ENCODE measurements around the gene LGALS3. TPM values are rescaled to one million over a fixed set of nuclear protein-coding genes. Genes with fewer than 3 reads are reported as not detected.

Gene LGALS3
- total RNA-seq, 3 donors from 2014 or later = 293 to 580 (median 571) TPM

GRCh38 chr14:55133416-55133815 is 4.4 kb downstream of the LGALS3 start:
- H3K36me3 ChIP-seq = no peaks in the 10 kb centered on the region
- intact Hi-C loops (cut with DNase I; ENCODE audit: low total_unique reads) = loop anchor here (5.0 kb wide), 1 partner anchor 41 kb away; no protein-coding TSS in a partner anchor
- H3K4me1 ChIP-seq = peaks cover 11 to 26% of the 10 kb centered on the region in 2 donors
- TF ChIP-seq CTCF (IDR thresholded peaks at IDR 0.05) = peak in 2 of 3 donors; percentile 37 to 40
- TF ChIP-seq POLR2A (IDR thresholded peaks at IDR 0.05) = no peak
- no peak for TF ChIP-seq POLR2AphosphoS5 (IDR thresholded peaks at IDR 0.05)
- peak overlapping the region; percentile 60 to 99 for H3K27ac ChIP-seq
- H3K4me3 ChIP-seq = peak overlapping the region in 1 of 3 donors; percentile 13
- H3K27me3 ChIP-seq = no peaks in the 10 kb centered on the region
- H3K9me3 ChIP-seq = no peaks in the 10 kb centered on the region
- no peak for DNase-seq (ENCODE audit: low spot score in 2 of 2)

GRCh38 chr14:55136241-55136640 is 7.2 kb downstream of the LGALS3 start:
- H3K36me3 ChIP-seq = peaks cover 19% of the 10 kb centered on the region
- no peak for TF ChIP-seq POLR2AphosphoS5 (IDR thresholded peaks at IDR 0.05)
- TF ChIP-seq CTCF (IDR thresholded peaks at IDR 0.05) = no peak
- no peak for TF ChIP-seq POLR2A (IDR thresholded peaks at IDR 0.05)
- no peaks in the 10 kb centered on the region for H3K9me3 ChIP-seq
- peak overlapping the region; percentile 77 to 90 for H3K27ac ChIP-seq
- H3K4me3 ChIP-seq = peak overlapping the region in 1 of 3 donors; percentile 55
- no peak for DNase-seq (ENCODE audit: low spot score in 2 of 2)
- intact Hi-C loops (cut with DNase I; ENCODE audit: low total_unique reads) = no loop called here
- no peaks in the 10 kb centered on the region for H3K27me3 ChIP-seq
- peaks cover 11 to 22% of the 10 kb centered on the region in 2 donors for H3K4me1 ChIP-seq

GRCh38 chr14:55136885-55137786 is 8.1 kb downstream of the LGALS3 start:
- no peaks in the 10 kb centered on the region for H3K27me3 ChIP-seq
- intact Hi-C loops (cut with DNase I; ENCODE audit: low total_unique reads) = no loop called here
- DNase-seq (ENCODE audit: low spot score in 2 of 2) = peak; percentile 56 to 73

GRCh38 chr14:55138091-55138490 is 9.0 kb downstream of the LGALS3 start:
- H3K36me3 ChIP-seq = peaks cover 20% of the 10 kb centered on the region
- intact Hi-C loops (cut with DNase I; ENCODE audit: low total_unique reads) = no loop called here

More at GRCh38 chr14:55136885-55137786, 8.1 kb downstream of the LGALS3 start:
- no peaks in the 10 kb centered on the region for H3K9me3 ChIP-seq
- peaks cover 20% of the 10 kb centered on the region for H3K36me3 ChIP-seq
- H3K27ac ChIP-seq = peak overlapping the region; percentile 77 to 90
- H3K4me3 ChIP-seq = peak overlapping the region in 2 of 3 donors; percentile 24 to 55
- TF ChIP-seq CTCF (IDR thresholded peaks at IDR 0.05) (no peak), POLR2AphosphoS5 (IDR thresholded peaks at IDR 0.05) (peak; percentile 45 to 66 (median 65)), POLR2A (IDR thresholded peaks at IDR 0.05) (no peak)
- peaks cover 11 to 22% of the 10 kb centered on the region in 2 donors for H3K4me1 ChIP-seq

More at GRCh38 chr14:55138091-55138490, 9.0 kb downstream of the LGALS3 start:
- Histone ChIP-seq H3K4me3 (peak overlapping the region in 1 of 3 donors; percentile 55), H3K9me3 (no peaks in the 10 kb centered on the region), H3K27me3 (no peaks in the 10 kb centered on the region), H3K27ac (peak overlapping the region; percentile 77 to 90), H3K4me1 (peaks cover 11 to 18% of the 10 kb centered on the region in 2 donors)
- no peak for DNase-seq (ENCODE audit: low spot score in 2 of 2)
- TF ChIP-seq POLR2AphosphoS5 (IDR thresholded peaks at IDR 0.05) = no peak
- no peak for TF ChIP-seq POLR2A (IDR thresholded peaks at IDR 0.05)
- no peak for TF ChIP-seq CTCF (IDR thresholded peaks at IDR 0.05)
